Body of pancreas (tissue), 4 donors: ENCODE results near the gene SPSB1.

ENCODE experiments used
- CTCF ChIP-seq, 7 experiments: fragments of 450-650 bp in 4 of 7; fragments of 200-600 bp in 3 of 7; sonication (generic) in 3 of 7; IDR thresholded peaks; one replicate each; pipeline ENCODE4 v1.5.1; 2016 to 2019; ENCODE audit warnings: antibody characterized with exemption in 7 of 7
- POLR2A ChIP-seq, 3 donors: fragments of 450-650 bp; IDR thresholded peaks; one replicate each; pipeline ENCODE4 v1.6.1; 2016; ENCODE audit warnings: antibody characterized with exemption in 3 of 3, mild to moderate bottlenecking in 2 of 3

DNA sequence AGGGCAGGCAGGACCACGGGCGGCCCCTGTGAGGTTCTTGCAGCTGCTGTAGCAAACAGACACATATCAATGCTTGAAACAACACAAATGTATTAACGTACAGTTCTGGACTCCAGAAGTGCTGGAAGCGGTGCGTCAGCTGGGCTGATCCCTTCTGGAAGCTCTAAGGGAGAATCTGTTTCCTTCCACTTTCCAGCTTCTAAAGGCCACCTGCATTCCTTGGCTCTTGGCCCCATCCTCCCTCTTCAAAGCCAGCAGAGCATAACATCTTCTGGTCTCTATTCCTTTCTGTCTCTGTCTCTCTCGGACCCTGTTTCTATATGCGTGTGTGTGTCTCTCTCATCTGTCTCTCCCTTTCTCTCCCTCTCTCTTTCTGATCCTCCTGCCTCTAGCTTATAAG is 102.3 kb downstream of the SPSB1 start:
- no peak for TF ChIP-seq CTCF (IDR thresholded peaks at IDR 0.05)
- TF ChIP-seq POLR2A (IDR thresholded peaks at IDR 0.05) = no peak
